ENCODE data around the gene PRKAB2.
"Not testable (repeated sequence)": the region's sequence is repeated elsewhere in the genome, so short reads cannot be mapped to it uniquely, and the experiment has no call there.

Gene PRKAB2

GRCh38 chr1:147171399-147172167, 687 bp downstream of the PRKAB2 start:
- DNase-seq = no peak

GRCh38 chr1:147169840-147170674, 2.2 kb downstream of the PRKAB2 start:
- no peak for DNase-seq

GRCh38 chr1:147169171-147169570, 3.1 kb downstream of the PRKAB2 start:
- no peak for DNase-seq

GRCh38 chr1:147168626-147169058, 3.6 kb downstream of the PRKAB2 start:
- DNase-seq = no peak

GRCh38 chr1:147167365-147167764, 4.9 kb downstream of the PRKAB2 start:
- DNase-seq = no peak

GRCh38 chr1:147163019-147163418, 9.3 kb downstream of the PRKAB2 start:
- no peak for DNase-seq

- no peak for DNase-seq
Measured at GRCh38 chr1:147162093-147162492, 10.2 kb downstream of the PRKAB2 start.

- DNase-seq = not testable (repeated sequence)
Measured at GRCh38 chr1:147157116-147157515, 15.2 kb downstream of the PRKAB2 start.

GRCh38 chr1:147156642-147157041, 15.6 kb downstream of the PRKAB2 start:
- no peak for DNase-seq

- DNase-seq = no peak
Measured at GRCh38 chr1:147152772-147153171, 19.5 kb downstream of the PRKAB2 start.

- DNase-seq = no peak
Measured at GRCh38 chr1:147151244-147151643, 21.0 kb downstream of the PRKAB2 start.

GRCh38 chr1:147142886-147143285, 29.4 kb downstream of the PRKAB2 start:
- no peak for DNase-seq

- not testable (repeated sequence) for DNase-seq
Measured at GRCh38 chr1:147130721-147131120, 41.5 kb downstream of the PRKAB2 start.

- no peak for DNase-seq
Measured at GRCh38 chr1:147129116-147129873, 43.0 kb downstream of the PRKAB2 start.

GRCh38 chr1:147124266-147124665, 48.0 kb downstream of the PRKAB2 start:
- DNase-seq = no peak

GRCh38 chr1:147117109-147117508, 55.2 kb downstream of the PRKAB2 start:
- no peak for DNase-seq

- no peak for DNase-seq
Measured at GRCh38 chr1:147115496-147115895, 56.8 kb downstream of the PRKAB2 start.

GRCh38 chr1:147115079-147115478, 57.2 kb downstream of the PRKAB2 start:
- not testable (repeated sequence) for DNase-seq

GRCh38 chr1:147114353-147114752, 57.9 kb downstream of the PRKAB2 start:
- DNase-seq = not testable (repeated sequence)

GRCh38 chr1:147111381-147112130, 60.7 kb downstream of the PRKAB2 start:
- DNase-seq = no peak

- DNase-seq = no peak
Measured at GRCh38 chr1:147110872-147111271, 61.4 kb downstream of the PRKAB2 start.

GRCh38 chr1:147110434-147110833, 61.8 kb downstream of the PRKAB2 start:
- DNase-seq = no peak

Measured in activated T-cell treated with anti-CD3 and anti-CD28 coated beads, Interleukin-2, amount 50 U/mL, for 48 hours (primary cell).